DMS 273 treated with DMSO at 0.1 percent for 48 hours (cell line): ENCODE results near the gene GUCA2B.

Experiments
- DNase-seq: peaks from one replicate; lab custom pipeline; 2025; lab: John Stamatoyannopoulos, UW

GUCA2B gene

GRCh38 chr1:42152907-42153600 lies at the start of gene GUCA2B:
GUCA2B (plus strand) TSS chr1:42153410; CDS start chr1:42153451, 41 bp downstream.
- DNase-seq, result no peak

- DNase-seq, result no peak
These were observed 48.2 kb upstream of the GUCA2B start for GRCh38 chr1:42105025-42105424.

- no peak for DNase-seq
These were observed 44.9 kb upstream of the GUCA2B start for GRCh38 chr1:42108309-42108708.

- DNase-seq, result no peak
These were observed 43.6 kb upstream of the GUCA2B start for GRCh38 chr1:42109600-42109999.

GRCh38 chr1:42114229-42114628 lies 39.0 kb upstream of the GUCA2B start:
- no peak for DNase-seq

- no peak for DNase-seq
These were observed 36.0 kb upstream of the GUCA2B start for GRCh38 chr1:42117214-42117613.

- no peak for DNase-seq
These were observed 35.1 kb upstream of the GUCA2B start for GRCh38 chr1:42118125-42118524.

GRCh38 chr1:42122408-42122807 lies 30.8 kb upstream of the GUCA2B start:
- no peak for DNase-seq

GRCh38 chr1:42125552-42125951 lies 27.7 kb upstream of the GUCA2B start:
- DNase-seq, result no peak

- DNase-seq, result no peak
These were observed 25.4 kb upstream of the GUCA2B start for GRCh38 chr1:42127767-42128166.

GRCh38 chr1:42128499-42128898 lies 24.7 kb upstream of the GUCA2B start:
- DNase-seq, result no peak

- no peak for DNase-seq
These were observed 24.2 kb upstream of the GUCA2B start for GRCh38 chr1:42128964-42129363.

- DNase-seq, result no peak
These were observed 23.0 kb upstream of the GUCA2B start for GRCh38 chr1:42130061-42130660.

- no peak for DNase-seq
These were observed 19.8 kb upstream of the GUCA2B start for GRCh38 chr1:42133390-42133789.

GRCh38 chr1:42133809-42134526 lies 19.2 kb upstream of the GUCA2B start:
- DNase-seq, result no peak

GRCh38 chr1:42135426-42135825 lies 17.8 kb upstream of the GUCA2B start:
- no peak for DNase-seq

- DNase-seq, result no peak
These were observed 16.7 kb upstream of the GUCA2B start for GRCh38 chr1:42136466-42136865.

- DNase-seq, result no peak
These were observed 15.4 kb upstream of the GUCA2B start for GRCh38 chr1:42137766-42138165.

GRCh38 chr1:42138586-42138985 lies 14.6 kb upstream of the GUCA2B start:
- DNase-seq, result no peak

- DNase-seq, result no peak
These were observed 13.8 kb upstream of the GUCA2B start for GRCh38 chr1:42139444-42139843.

GRCh38 chr1:42140191-42140590 lies 13.0 kb upstream of the GUCA2B start:
- DNase-seq, result no peak

GRCh38 chr1:42141978-42142377 lies 11.2 kb upstream of the GUCA2B start:
- DNase-seq, result no peak
